ENCODE data around the gene TBC1D10A.
"Not testable (repeated sequence)": the region's sequence is repeated elsewhere in the genome, so short reads cannot be mapped to it uniquely, and the experiment has no call there.

TBC1D10A gene

GRCh38 chr22:30344447-30345200 lies 17.9 kb upstream of the TBC1D10A start:
- no peak for TF ChIP-seq ZFX (IDR thresholded peaks at IDR 0.05; ENCODE audit: borderline replicate concordance)
- no peak for TF ChIP-seq CTCF (IDR thresholded peaks at IDR 0.05)
- H3K27ac ChIP-seq: no peak overlapping the region

GRCh38 chr22:30340911-30341685 lies 14.4 kb upstream of the TBC1D10A start:
- TF ChIP-seq CTCF (IDR thresholded peaks at IDR 0.05) (no peak), ZFX (IDR thresholded peaks at IDR 0.05; ENCODE audit: borderline replicate concordance) (no peak)

GRCh38 chr22:30338802-30339201 lies 12.1 kb upstream of the TBC1D10A start:
- no peak overlapping the region for H3K27ac ChIP-seq
- no peak for TF ChIP-seq ZFX (IDR thresholded peaks at IDR 0.05; ENCODE audit: borderline replicate concordance)
- no peak for TF ChIP-seq CTCF (IDR thresholded peaks at IDR 0.05)

More at GRCh38 chr22:30340911-30341685, 14.4 kb upstream of the TBC1D10A start:
- no peak overlapping the region for H3K27ac ChIP-seq

GRCh38 chr22:30338341-30338740 lies 11.6 kb upstream of the TBC1D10A start:
- not testable (repeated sequence) for H3K27ac ChIP-seq

GRCh38 chr22:30337461-30337778 lies 10.7 kb upstream of the TBC1D10A start:
- no peak overlapping the region for H3K27ac ChIP-seq
- TF ChIP-seq CTCF (IDR thresholded peaks at IDR 0.05) (no peak), ZFX (IDR thresholded peaks at IDR 0.05; ENCODE audit: borderline replicate concordance) (no peak)

GRCh38 chr22:30336752-30337460 lies 10.2 kb upstream of the TBC1D10A start:
- no peak overlapping the region for H3K27ac ChIP-seq
- TF ChIP-seq CTCF (IDR thresholded peaks at IDR 0.05): no peak

GRCh38 chr22:30335236-30335635 lies 8.5 kb upstream of the TBC1D10A start:
- TF ChIP-seq ZFX (IDR thresholded peaks at IDR 0.05; ENCODE audit: borderline replicate concordance): no peak
- TF ChIP-seq CTCF (IDR thresholded peaks at IDR 0.05): no peak
- H3K27ac ChIP-seq: no peak overlapping the region

Data from 22Rv1 (cell line).